ENCODE data around the gene ST3GAL2. TPM values are rescaled to one million over a fixed set of nuclear protein-coding genes. Genes with fewer than 3 reads are reported as not detected.
"Not testable (repeated sequence)": the region's sequence is repeated elsewhere in the genome, so short reads cannot be mapped to it uniquely, and the experiment has no call there.

The ST3GAL2 gene
- total RNA-seq, 2 donors from 2014 or later, result 27.7 to 29.4 TPM

- no peak for DNase-seq (ENCODE audit: low spot score)
- intact Hi-C loops (cut with DNase I), result no loop called here
Measured at GRCh38 chr16:70375636-70376611, 63.0 kb downstream of the ST3GAL2 start.

DNA sequence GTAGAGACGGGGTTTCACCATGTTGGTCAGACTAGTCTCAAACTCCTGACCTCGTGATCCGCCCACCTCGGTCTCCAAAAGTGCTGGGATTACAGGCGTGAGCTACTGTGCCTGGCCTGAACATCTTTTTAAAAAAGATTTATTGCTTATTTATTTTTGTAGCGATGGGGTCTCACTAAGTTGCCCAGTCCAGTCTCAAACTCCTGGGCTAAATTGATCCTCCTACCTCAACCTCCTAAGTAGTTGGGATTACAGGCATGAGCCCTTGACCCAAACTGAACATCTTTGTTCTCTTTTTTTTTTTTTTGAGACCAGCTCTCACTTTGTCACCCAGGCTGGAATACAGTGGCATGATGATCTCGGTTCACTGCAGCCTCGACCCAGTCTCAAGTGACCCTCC, 64.7 kb downstream of the ST3GAL2 start:
- intact Hi-C loops (cut with DNase I), result no loop called here
- DNase-seq (ENCODE audit: low spot score), result no peak

- intact Hi-C loops (cut with DNase I), result no loop called here
- no peak for DNase-seq (ENCODE audit: low spot score)
Measured at GRCh38 chr16:70372921-70373728, 65.8 kb downstream of the ST3GAL2 start.

DNA sequence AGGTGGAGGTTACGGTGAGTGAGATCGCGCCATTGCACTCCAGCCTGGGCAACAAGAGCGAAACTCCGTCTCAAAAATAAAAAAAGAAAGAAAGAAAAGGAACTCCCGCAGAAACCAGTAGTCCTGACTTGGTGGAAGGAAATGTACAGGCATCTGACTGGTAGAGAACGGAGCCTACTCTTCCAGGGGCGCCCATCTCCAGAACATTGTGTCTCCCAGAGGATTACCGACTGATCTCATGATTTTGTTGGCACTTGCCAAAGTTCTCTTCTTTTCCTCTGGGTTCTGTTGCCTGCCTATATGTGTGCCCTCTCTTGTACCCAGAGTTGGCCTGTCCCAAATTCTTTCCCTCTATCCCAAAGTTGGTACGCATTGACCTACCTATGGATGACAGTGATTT, 68.0 kb downstream of the ST3GAL2 start:
- intact Hi-C loops (cut with DNase I), result loop anchor here in 1 of 2 donors (1.0 kb wide), 1 partner anchor 16 kb away; no protein-coding TSS in a partner anchor

DNA sequence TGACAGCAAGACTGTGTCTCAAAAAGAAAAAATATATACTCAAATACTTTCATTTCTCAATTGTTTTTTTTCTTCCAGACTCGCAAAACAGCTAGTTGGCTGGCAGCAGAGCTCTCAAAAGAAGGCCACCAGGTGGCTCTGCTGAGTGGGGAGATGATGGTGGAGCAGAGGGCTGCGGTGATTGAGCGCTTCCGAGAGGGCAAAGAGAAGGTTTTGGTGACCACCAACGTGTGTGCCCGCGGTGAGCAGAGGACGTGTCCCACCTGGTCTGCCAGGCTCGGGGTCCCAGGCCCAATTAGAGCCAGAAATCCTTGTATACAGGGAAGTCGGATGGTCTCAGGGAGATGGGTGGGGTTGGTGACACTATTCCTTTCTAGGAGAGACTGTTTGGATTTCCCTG, 68.8 kb downstream of the ST3GAL2 start:
- intact Hi-C loops (cut with DNase I), result loop anchor here in 1 of 2 donors (1.0 kb wide), 1 partner anchor 17 kb away; no protein-coding TSS in a partner anchor
- not testable (repeated sequence) for DNase-seq (ENCODE audit: low spot score)

More for the DNA sequence above, 68.0 kb downstream of the ST3GAL2 start:
- DNase-seq (ENCODE audit: low spot score), result no peak

GRCh38 chr16:70364399-70364798, 74.5 kb downstream of the ST3GAL2 start:
- no peak for DNase-seq (ENCODE audit: low spot score)
- intact Hi-C loops (cut with DNase I), result loop anchor here (10.0 kb wide), 2 partner anchors 280 to 290 kb away; partner anchors contain the start of gene IL34 (in 1 of the 2)

DNA sequence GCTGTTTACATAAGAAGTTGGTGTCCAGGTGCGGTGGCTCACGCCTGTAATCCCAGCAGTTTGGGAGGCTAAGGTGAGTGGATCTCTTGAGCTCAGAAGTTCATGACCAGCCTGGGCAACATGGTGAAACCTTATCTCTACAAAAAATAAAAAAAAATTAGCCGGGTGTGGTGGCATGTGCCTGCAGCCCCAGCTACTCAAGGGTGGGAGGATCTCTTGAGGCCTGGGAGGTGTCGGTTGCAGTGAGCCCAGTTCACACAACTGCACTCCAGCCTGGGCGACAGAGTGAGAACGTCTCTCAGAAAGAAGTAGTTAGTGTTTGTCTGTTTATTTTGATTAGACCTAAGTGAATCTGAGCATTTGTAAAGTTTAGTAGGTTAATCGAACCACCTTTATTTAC, 79.3 kb downstream of the ST3GAL2 start:
- DNase-seq (ENCODE audit: low spot score), result no peak
- intact Hi-C loops (cut with DNase I), result no loop called here

- intact Hi-C loops (cut with DNase I), result no loop called here
- no peak for DNase-seq (ENCODE audit: low spot score)
Measured at GRCh38 chr16:70349783-70350182, 89.1 kb downstream of the ST3GAL2 start.

GRCh38 chr16:70348991-70349390, 89.9 kb downstream of the ST3GAL2 start:
- DNase-seq (ENCODE audit: low spot score), result no peak
- intact Hi-C loops (cut with DNase I), result no loop called here

GRCh38 chr16:70345840-70346239, 93.1 kb downstream of the ST3GAL2 start:
- DNase-seq (ENCODE audit: low spot score), result no peak
- intact Hi-C loops (cut with DNase I), result no loop called here

DNA sequence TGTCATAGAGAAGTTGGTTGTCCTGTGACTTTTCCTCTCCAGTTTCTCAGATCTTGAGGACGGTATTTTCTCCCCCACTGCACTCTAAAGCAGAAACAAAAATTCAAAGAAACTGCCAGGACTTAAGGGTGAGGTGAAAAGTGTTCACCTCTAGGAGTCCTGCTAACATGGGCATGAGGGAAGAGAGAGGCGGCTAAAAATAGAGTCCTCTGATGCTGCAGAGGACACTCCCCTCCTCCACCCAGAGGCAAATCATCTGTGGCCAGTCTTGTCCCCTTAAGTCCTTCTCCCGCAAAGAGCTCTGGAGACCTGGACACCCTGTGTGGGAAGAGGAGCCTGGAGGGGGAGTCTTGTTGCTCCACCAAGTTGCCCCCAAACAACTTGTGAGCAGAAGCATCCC, 96.9 kb downstream of the ST3GAL2 start:
- DNase-seq (ENCODE audit: low spot score), result no peak
- intact Hi-C loops (cut with DNase I), result no loop called here

DNA sequence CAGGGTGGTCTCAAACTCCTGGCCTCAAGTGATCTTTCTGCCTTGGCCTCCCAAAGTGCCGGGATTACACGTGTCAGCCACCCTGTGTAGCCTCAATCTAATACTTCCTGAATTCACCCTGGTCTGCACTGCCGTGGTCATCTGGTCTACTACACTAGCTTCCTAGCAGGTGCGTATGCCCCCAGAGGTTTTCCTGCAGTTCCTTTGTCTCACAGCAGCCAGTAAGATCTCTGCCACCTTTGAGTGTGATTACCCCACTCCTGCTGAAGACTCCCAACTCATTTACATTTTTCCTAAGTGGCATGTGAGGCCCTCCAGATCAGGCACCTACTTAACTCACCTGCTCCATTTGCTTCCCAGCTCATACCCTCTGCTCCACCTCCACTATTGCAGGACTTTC, 97.3 kb downstream of the ST3GAL2 start:
- intact Hi-C loops (cut with DNase I), result no loop called here
- DNase-seq (ENCODE audit: low spot score), result no peak

- intact Hi-C loops (cut with DNase I), result no loop called here
- DNase-seq (ENCODE audit: low spot score), result no peak
Measured at GRCh38 chr16:70337814-70338213, 101.1 kb downstream of the ST3GAL2 start.

- intact Hi-C loops (cut with DNase I); DNase-seq (ENCODE audit: low spot score): not testable (repeated sequence)
Measured at GRCh38 chr16:70332728-70333127, 106.2 kb downstream of the ST3GAL2 start.

DNA sequence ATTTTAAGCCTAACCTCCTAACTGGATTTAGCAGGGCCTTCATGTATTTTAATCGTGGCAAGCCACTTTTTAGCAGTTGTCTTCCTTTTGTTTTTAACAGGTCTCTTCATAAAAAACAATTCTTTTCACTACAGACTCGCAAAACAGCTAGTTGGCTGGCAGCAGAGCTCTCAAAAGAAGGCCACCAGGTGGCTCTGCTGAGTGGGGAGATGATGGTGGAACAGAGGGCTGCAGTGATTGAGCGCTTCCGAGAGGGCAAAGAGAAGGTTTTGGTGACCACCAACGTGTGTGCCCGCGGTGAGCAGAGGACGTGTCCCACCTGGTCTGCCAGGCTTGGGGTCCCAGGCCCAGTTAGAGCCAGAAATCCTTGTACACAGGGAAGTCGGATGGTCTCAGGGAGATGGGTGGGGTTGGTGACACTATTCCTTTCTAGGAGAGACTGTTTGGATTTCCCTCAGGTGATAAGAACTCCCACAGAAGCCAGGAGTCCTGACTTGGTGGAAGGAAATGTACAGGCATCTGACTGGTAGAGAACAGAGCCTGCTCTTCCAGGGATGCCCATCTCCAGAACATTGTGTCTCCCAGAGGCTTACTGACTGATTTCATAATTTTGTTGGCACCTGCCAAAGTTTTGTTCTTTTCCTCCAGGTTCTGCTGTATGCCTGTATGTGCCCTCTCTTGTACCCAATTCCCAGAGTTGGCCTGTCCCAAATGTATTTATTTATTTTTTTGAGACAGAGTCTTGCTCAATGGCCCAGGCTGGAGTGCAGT, 107.1 kb downstream of the ST3GAL2 start:
- intact Hi-C loops (cut with DNase I), result no loop called here
- DNase-seq (ENCODE audit: low spot score), result no peak

- intact Hi-C loops (cut with DNase I), result no loop called here
- no peak for DNase-seq (ENCODE audit: low spot score)
Measured at GRCh38 chr16:70331091-70331490, 107.8 kb downstream of the ST3GAL2 start.
